Subcutaneous abdominal adipose tissue (tissue), 5 donors: ENCODE measurements around the gene ZDHHC14.

Source experiments
- H3K27ac ChIP-seq: one replicate; pipeline ENCODE4 v1.7.0; 2013; ENCODE audit warnings: low read depth, mild to moderate bottlenecking, inconsistent platforms, low read length, moderate library complexity
- H3K27me3 ChIP-seq, 5 donors: one replicate each; pipeline ENCODE4 v1.7.0; 2013; ENCODE audit warnings: low read length in 5 of 5, inconsistent platforms in 1 of 5; ENCODE audit not compliant: control insufficient read depth in 5 of 5, insufficient read depth in 4 of 5
- H3K36me3 ChIP-seq, 5 donors: one replicate each; pipeline ENCODE4 v1.7.0; 2013; ENCODE audit warnings: low read length in 5 of 5; ENCODE audit not compliant: control insufficient read depth in 5 of 5, insufficient read depth in 5 of 5
- H3K4me1 ChIP-seq, 5 donors: one replicate each; pipeline ENCODE4 v1.7.0; 2013; ENCODE audit warnings: low read length in 5 of 5, mild to moderate bottlenecking in 3 of 5, moderate library complexity in 1 of 5; ENCODE audit not compliant: control insufficient read depth in 5 of 5, insufficient read depth in 5 of 5
- H3K4me3 ChIP-seq, 5 donors: one replicate each; pipeline ENCODE4 v1.7.0; 2013; ENCODE audit warnings: low read length in 5 of 5, low read depth in 1 of 5
- H3K9ac ChIP-seq, 5 donors: one replicate each; pipeline ENCODE4 v1.7.0; 2013; ENCODE audit warnings: low read length in 5 of 5, mild to moderate bottlenecking in 4 of 5, moderate library complexity in 3 of 5
- H3K9me3 ChIP-seq, 5 donors: one replicate each; pipeline ENCODE4 v1.7.0; 2013; ENCODE audit warnings: low read length in 5 of 5; ENCODE audit not compliant: control insufficient read depth in 5 of 5
- donor health status: healthy.
- donor health status: healthy.
- donor health status: healthy.
- donor health status: healthy.
- donor health status: healthy.

ZDHHC14 gene

DNA sequence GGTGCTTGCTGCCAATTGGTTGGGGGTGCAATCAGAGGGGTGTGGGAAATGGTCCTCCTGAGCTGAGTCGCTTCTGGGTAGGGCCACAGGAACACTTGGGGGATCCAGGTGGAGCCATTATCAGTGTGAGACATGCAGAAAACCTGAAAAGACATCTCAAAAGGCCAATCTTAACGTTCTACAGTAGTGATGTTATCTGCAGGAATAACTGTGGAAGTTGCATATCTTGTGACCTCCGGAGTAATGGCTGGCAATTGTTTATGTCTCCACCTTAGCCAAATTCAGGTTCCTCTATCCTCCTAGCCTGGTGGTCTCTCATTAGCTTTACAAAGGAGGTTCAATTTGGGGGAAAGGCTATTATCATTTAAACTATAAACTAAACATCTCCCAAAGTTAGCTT, 327.2 kb downstream of the ZDHHC14 start:
- H3K4me3 ChIP-seq = no peak overlapping the region
- peaks cover 1 to 14% (median 7%) of the 10 kb centered on the region in 5 donors for H3K4me1 ChIP-seq
- no peaks in the 10 kb centered on the region for H3K9me3 ChIP-seq
- no peaks in the 10 kb centered on the region for H3K27me3 ChIP-seq
- H3K9ac ChIP-seq = no peak overlapping the region
- no peak overlapping the region for H3K27ac ChIP-seq
- H3K36me3 ChIP-seq = no peaks in the 10 kb centered on the region

DNA sequence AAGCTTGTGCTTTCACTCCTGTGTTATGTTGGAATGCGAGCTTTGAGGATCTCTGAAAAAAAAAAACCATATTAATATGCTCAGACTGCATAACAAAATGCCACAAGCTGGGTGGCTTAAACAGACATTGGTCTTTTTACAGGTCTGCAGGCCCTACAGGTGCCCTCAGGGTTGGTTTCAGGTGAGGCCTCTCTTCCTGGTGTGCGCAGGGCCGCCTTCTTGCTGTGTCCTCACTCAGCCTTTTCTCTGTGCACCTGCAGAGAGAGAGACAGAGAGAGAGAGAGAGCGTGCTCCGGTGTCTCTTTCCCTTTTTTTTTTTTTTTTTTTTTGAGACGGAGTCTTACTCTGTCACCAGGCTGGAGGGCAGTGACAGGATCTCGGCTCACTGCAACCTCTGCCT, 327.9 kb downstream of the ZDHHC14 start:
- H3K4me1 ChIP-seq = peaks cover 1 to 14% (median 9%) of the 10 kb centered on the region in 5 donors
- no peak overlapping the region for H3K27ac ChIP-seq
- H3K4me3 ChIP-seq = no peak overlapping the region
- no peak overlapping the region for H3K9ac ChIP-seq
- H3K27me3 ChIP-seq = no peaks in the 10 kb centered on the region
- no peaks in the 10 kb centered on the region for H3K36me3 ChIP-seq
- no peaks in the 10 kb centered on the region for H3K9me3 ChIP-seq

DNA sequence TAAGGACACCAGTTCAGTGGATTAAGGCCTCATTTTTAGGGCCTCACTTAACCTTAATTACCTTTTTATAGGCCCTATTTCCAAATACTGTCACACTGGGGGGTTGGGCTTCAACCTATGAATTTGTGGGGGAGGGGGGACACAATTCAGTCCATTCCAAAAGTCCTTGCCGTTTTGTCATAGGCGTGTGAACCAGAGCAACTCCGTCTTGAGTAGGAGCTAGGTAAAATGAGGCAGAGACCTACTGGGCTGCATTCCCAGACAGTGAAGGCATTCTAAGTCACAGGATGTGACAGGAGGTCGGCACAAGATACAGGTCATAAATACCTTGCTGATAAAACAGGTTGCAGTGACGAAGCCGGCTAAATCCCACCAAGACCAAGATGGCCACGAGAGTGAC, 328.6 kb downstream of the ZDHHC14 start:
- Histone ChIP-seq H3K27me3 (no peaks in the 10 kb centered on the region), H3K9me3 (no peaks in the 10 kb centered on the region), H3K4me3 (no peak overlapping the region), H3K9ac (no peak overlapping the region), H3K4me1 (peaks cover 1 to 14% (median 10%) of the 10 kb centered on the region in 5 donors), H3K27ac (no peak overlapping the region), H3K36me3 (no peaks in the 10 kb centered on the region)

DNA sequence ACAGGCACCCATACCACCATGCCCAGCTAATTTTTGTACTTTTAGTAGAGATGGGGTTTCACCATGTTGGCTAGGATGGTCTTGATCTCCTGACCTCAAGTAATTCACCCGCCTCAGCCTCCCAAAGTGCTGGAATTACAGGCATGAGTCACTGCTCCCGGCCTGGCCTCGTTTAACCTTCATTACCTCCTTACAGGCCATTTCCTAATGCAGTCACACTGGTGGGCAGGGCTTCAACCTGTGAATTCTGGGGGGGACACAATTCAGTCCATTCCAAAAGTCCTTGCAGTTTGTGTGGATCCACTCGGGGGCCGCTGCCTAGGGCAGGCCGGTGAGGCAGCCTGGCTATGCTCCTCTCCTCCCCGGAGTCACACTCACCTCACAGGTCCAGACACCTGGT, 329.6 kb downstream of the ZDHHC14 start:
- Histone ChIP-seq H3K4me1 (peaks cover 5 to 24% (median 15%) of the 10 kb centered on the region in 5 donors), H3K9ac (no peak overlapping the region), H3K27me3 (no peaks in the 10 kb centered on the region), H3K36me3 (no peaks in the 10 kb centered on the region), H3K9me3 (no peaks in the 10 kb centered on the region), H3K4me3 (no peak overlapping the region), H3K27ac (no peak overlapping the region)

DNA sequence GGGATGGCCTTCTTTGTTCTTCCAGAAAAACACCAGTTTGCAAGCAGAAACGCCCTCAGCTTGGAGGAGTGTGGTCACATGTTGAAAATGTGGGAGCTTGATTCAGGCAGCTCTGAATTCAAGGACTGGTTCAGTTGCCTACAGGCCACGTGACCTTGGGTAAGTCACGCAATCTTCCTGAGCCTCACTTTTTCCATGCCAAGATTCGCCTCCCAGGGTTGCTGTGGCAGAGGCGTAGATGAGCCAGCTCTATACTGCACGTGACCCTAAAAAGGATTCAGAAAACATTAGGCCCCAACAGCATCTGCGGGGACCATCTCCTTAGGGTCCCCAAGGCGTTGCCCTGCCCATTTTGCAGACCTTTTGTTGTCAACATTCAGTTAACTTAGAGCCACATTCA, 330.1 kb downstream of the ZDHHC14 start:
- Histone ChIP-seq H3K27me3 (no peaks in the 10 kb centered on the region), H3K4me3 (no peak overlapping the region), H3K36me3 (no peaks in the 10 kb centered on the region), H3K9ac (no peak overlapping the region), H3K4me1 (peaks cover 8 to 27% (median 18%) of the 10 kb centered on the region in 5 donors), H3K27ac (no peak overlapping the region), H3K9me3 (no peaks in the 10 kb centered on the region)

DNA sequence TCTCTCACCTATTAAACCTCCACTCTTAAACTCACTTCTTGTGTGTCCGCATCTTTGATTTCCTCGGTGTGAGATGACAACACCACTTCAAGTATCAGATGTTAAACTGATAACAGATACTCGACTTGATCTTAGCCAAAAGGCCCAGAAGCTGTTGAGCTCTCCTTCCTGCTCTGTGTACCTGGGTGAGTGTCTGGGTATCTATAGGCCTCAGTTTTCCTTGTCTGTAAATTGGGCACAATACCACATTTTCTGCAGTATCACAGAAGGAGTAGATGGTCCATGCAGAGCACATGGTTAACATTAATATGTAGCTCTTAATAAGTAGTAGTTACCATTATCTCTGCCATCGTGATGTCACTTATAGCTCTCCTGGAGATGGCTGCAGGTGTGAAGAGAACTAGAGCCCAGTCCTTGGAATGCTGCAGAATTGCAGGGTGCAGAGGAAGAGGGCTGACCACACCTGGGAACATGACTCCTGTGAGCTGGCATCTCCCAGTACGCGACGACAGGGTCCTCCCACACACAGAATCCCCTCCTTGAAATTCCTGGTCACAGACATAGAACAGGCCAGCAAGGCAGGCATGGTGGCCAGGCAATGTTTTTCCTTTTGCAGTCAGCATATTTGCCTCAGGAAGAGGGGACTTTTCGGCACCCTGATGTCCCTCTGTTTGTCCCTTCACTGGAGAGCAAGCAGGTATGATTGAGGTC, 331.8 kb downstream of the ZDHHC14 start:
- Histone ChIP-seq H3K9me3 (no peaks in the 10 kb centered on the region), H3K36me3 (no peaks in the 10 kb centered on the region), H3K4me3 (no peak overlapping the region), H3K4me1 (peaks cover 12 to 42% (median 25%) of the 10 kb centered on the region in 5 donors), H3K9ac (no peak overlapping the region), H3K27ac (no peak overlapping the region), H3K27me3 (no peaks in the 10 kb centered on the region)

DNA sequence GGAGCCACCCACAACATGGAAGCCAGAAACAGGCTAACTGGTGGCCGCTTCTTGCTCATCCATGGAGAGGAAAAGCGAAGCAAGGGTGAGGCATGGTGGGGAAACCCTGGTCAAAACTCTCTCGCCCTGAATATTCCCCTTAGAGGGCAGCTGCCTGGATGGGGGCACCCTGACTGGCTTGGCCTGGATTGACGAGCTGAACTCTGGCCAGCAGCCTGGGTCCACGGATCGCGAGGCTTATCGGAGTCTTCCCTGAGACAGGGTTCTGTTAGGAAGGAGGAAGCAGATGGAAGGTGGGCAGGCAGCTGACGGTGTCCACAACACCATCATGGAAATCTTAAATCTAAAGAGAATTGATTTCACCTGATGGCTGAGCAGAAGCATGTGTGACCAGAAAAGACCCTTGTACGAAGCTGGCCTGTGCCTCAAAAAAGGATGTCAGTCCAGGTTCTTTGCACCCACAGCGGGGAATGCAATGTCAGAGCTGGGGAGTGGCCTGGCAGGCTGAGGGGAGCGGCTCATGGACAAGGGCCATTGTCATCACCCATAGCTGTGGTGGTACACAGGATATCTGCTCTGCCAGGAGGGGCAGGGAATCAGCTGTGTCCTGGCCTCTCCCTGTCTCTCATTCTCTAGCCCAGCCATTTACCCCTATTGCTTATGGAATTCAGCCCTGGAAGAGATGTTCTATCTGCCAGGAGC, 332.6 kb downstream of the ZDHHC14 start:
- Histone ChIP-seq H3K36me3 (no peaks in the 10 kb centered on the region), H3K27me3 (no peaks in the 10 kb centered on the region), H3K9ac (no peak overlapping the region), H3K27ac (no peak overlapping the region), H3K4me3 (no peak overlapping the region), H3K9me3 (no peaks in the 10 kb centered on the region), H3K4me1 (peaks cover 12 to 46% (median 33%) of the 10 kb centered on the region in 5 donors)

DNA sequence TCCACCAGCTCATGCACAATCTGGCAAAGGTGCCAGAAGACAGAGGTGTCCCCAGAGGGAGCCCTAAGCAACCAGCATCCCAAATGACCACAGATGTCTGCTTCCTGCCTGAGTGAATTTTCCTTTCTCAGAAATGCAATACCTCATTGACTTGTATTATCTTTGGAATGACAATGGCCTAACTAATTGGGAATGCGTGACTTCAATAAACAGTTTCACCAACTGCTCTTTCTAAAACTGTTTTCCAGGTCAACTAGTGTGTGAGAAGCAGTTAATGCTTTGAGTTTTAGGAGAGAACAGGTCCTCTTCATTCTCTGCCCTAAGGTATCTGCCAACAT, 333.1 kb downstream of the ZDHHC14 start:
- H3K27me3 ChIP-seq = no peaks in the 10 kb centered on the region
- H3K4me1 ChIP-seq = peaks cover 14 to 51% (median 33%) of the 10 kb centered on the region in 5 donors
- no peak overlapping the region for H3K4me3 ChIP-seq
- no peak overlapping the region for H3K9ac ChIP-seq
- H3K9me3 ChIP-seq = no peaks in the 10 kb centered on the region
- H3K27ac ChIP-seq = no peak overlapping the region
- H3K36me3 ChIP-seq = no peaks in the 10 kb centered on the region

DNA sequence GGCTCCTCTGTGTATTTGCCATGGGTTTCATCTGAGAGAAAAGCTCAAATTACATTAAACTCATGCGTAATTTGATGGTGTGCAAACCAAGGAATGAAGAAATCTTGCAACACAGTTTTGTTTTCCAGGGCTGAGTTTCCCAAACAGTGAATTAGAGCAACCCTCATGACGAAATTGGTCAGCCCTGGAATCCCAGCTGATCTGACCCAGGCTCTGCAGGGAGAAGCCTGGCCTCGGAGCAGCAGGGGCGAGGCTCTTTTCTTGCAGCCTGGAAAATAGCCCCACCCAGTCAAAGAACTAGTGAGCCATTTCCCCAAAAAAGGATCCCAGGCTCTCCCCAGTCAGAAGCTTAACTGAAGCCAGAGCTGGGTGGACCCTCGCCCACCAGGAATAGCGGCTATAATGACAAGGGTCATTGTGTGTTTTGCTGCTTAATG, 334.8 kb downstream of the ZDHHC14 start:
- Histone ChIP-seq H3K4me3 (peak overlapping the region; percentile 46 to 79 (median 55)), H3K9ac (peak overlapping the region; percentile 2 to 58 (median 56)), H3K27ac (peak overlapping the region; percentile 65), H3K4me1 (peaks cover 17 to 57% (median 36%) of the 10 kb centered on the region in 5 donors), H3K27me3 (no peaks in the 10 kb centered on the region), H3K36me3 (no peaks in the 10 kb centered on the region), H3K9me3 (no peaks in the 10 kb centered on the region)

DNA sequence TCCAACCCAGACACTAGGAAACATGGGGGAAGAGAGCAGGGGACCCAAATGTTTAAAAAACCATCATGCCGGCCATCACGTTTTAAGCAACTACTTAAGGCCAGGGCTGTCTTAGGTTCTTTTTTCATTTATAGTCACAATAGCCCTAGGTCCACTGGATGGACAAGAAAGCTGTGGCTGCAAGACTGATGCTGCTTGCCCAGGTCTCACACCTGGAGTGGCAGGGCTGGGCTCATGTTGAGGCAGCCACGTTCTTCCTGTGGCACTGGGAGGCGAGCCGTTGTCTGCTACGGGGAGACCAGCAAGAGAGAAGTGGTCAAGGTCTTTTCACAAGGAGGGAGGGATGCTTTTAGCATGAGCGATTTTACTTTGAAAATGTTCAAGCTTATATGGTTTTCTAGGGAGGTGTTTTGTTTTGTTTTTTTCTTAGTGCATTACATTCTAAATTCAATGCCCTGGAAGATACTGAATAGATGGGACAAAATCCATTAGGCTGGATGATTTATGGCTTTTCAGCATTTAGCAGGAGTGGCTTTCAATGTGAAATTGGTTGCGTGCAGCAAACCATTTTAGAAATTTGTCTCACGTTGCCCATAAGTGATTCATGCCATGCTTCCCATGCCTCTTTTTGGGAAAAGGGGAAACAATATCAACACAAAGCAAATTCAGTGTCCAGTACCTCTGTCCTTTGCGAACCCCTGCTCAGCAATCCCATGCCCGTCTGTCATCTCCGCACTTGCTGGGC, 335.4 kb downstream of the ZDHHC14 start:
- Histone ChIP-seq H3K4me3 (peak overlapping the region; percentile 46 to 79 (median 55)), H3K36me3 (no peaks in the 10 kb centered on the region), H3K27me3 (no peaks in the 10 kb centered on the region), H3K4me1 (peaks cover 15 to 53% (median 36%) of the 10 kb centered on the region in 5 donors), H3K9me3 (no peaks in the 10 kb centered on the region), H3K27ac (peak overlapping the region; percentile 65), H3K9ac (peak overlapping the region in 4 of 5 donors; percentile 2 to 58 (median 42))
